ENCODE data around the gene NDUFS3. TPM values are rescaled to one million over a fixed set of nuclear protein-coding genes. Genes with fewer than 3 reads are reported as not detected.
"Not testable (repeated sequence)": the region's sequence is repeated elsewhere in the genome, so short reads cannot be mapped to it uniquely, and the experiment has no call there.

The NDUFS3 gene
- total RNA-seq: 61.5 and 71.2 TPM in 2 replicates

DNA sequence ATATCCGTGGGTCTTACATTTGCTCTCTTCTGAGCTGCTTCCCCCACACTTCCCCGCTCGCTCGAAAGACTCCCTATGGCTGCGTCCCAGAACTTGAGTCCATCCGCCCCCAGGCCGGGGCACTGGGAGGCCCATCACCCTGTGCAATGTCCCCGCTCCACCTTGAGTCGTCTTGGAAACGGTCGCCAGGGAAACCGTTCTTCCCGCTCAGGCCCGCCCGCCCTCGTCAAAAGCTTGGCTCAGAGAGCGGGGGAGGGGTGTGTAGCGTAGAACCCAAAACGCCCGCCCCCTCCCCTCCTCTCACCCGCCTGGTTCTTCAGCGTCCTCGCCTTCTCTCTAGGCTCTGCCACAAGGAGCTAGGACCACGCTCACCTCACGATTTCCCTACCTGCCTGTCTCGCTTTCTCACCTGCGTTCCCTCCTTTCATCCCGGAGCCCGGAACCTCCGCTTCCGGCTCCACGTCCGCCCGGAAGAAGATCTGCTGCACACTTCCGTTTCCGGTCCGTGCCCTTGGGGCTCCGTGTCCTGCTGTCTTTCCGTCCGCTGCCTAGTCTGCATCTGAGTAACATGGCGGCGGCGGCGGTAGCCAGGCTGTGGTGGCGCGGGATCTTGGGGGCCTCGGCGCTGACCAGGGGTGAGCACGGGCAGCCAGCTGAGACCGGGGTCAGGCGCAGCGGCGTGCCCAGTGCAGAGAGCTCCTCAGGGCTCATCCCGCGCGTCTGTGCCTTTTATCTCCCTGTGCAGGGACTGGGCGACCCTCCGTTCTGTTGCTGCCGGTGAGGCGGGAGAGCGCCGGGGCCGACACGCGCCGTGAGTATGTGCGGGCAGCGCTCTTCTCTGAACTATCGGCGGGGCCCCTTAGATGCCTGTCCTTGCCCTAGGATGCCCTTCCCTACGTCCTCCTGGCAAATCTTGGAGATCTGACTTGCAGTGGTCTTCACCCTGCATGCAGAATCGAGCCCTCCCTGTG lies at the start of gene NDUFS3, which contains the start of gene KBTBD4:
NDUFS3 (plus strand) TSS at position 551 of the 971 bp plus-strand sequence; CDS start at position 569, 18 bp downstream.
KBTBD4 (minus strand) TSS at position 447 of the 971 bp plus-strand sequence; CDS start at position 428, 19 bp downstream.
- DNase-seq (ENCODE audit: extremely low read depth, low read depth, low spot score): peak; percentile 41

DNA sequence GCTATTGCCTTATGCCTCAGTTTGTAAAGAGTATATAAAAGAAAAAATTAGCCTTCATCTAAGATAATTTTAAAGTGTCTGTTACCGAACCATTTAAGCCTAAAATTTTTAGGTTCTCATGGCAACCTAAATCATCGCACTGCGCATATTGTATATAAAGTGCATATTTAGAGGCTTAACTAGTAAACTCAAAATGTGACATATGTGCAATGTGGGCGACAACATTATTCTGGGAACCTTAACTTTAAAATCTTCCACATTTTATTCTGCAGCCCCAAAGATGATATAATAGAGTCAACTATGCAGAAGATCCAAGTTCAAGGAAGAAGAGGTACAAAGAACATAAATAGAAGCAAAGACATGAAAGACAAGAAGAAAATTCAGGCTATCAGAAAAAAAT lies 48.9 kb upstream of the NDUFS3 start:
- DNase-seq (ENCODE audit: extremely low read depth, low read depth, low spot score): no peak

DNA sequence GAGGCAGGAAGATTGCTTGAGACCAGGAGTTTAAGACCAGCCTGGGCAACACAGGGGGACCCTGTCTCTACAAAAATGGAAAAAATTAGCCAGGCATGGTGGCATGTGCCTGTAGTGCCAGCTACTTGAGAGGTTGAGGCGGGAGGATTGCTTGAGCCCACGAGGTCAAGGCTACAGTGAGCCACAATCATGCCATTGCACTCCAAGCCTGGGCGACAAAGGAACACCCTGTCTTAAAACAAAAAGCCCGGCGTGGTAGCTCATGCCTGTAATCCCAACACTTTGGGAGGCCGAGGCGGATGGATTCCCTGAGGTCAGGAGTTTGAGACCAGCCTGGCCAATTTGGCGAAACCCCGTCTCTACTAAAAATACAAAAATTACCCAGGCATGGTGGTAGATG lies 48.2 kb upstream of the NDUFS3 start:
- not testable (repeated sequence) for DNase-seq (ENCODE audit: extremely low read depth, low read depth, low spot score)

DNA sequence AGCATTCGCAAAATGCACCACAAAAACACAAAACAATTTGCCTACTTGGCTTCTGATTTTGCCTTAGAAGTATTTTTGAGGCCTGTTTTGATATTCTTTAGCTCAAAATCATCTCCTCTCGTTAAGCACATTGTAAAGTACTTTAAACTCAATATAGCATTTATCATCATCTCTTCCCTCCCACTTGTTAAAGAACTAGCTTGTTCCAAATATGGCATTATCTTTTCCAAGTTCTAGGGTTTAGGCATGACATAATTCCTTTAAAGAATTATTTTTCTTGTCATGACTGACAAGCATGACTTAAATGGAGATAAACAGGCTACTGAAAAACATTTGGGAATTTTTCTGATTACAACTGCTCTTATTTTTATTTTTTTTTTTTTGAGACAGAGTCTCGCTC lies 47.2 kb upstream of the NDUFS3 start:
- no peak for DNase-seq (ENCODE audit: extremely low read depth, low read depth, low spot score)

DNA sequence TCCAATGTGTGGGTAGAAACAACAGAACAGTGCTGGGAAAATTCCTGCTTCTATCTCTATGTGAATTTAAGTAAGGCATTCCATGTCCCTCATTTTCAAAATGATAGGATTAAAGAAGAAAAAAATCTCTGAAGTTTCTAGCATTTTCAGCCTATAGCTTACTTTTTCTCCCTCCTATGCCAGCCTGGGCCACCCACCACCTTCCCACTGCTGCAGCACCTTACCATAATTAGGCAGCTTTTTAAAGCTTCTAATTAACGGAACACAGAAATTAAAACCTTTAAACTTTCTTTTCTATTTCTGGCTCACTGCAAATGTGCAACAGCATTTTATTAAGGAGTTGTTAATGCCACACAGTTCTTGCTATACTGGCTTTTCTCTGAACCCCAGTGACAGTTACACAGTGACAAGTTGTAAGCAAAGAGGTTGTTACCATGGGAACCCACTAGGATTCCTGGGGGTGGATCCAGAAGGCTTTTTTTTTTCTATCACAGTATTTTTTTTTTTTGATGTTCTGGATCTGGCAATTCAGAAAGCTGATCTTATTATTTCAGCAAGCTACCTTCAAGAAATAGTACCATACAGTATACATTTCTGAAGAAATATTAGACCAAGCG lies 46.2 kb upstream of the NDUFS3 start:
- no peak for DNase-seq (ENCODE audit: extremely low read depth, low read depth, low spot score)

DNA sequence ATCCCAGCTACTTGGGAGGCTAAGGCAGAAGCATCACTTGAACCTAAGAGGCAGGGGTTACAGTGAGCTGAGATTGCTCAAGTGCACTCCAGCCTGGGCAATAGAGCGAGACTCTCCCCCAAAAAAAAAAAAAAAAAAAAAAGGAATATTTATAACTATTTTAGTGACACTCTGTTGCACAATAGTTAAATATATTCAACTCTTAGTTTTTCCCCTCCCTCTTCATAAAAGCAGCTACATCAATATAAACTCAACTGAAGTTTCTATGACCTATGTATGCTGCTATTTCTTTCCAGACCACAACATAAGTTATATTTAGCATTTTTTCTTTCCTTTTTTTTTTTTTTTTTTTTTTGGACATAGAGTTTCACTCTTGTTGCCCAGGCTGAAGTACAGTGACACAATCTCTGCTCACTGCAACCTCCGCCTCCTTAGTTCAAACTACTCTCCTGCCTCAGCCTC lies 45.2 kb upstream of the NDUFS3 start:
- no peak for DNase-seq (ENCODE audit: extremely low read depth, low read depth, low spot score)

DNA sequence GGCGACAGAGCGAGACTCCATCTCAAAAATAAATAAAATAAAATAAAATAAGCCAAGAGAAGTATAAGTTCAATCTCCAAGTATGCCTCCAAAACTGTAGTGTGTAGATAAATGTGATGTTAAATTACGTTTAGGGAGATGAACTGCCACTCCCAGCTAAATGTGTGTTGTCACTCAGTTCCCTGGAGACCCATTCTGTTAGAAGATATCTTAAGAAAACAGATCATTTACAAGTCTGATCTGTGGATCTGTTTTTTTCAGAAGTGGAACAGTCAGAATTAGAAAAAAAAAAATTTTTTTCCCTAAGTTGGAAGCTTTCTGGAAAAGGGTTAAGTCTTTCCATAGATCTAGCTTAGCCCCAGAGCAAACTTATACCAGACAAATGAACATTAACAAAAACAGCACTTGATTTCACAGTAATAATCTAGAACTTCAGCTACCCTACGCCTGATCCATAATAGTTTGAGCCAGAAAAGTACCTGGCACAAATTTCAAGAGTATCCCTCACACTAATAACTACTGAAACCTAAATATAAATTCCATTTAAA lies 44.1 kb upstream of the NDUFS3 start:
- no peak for DNase-seq (ENCODE audit: extremely low read depth, low read depth, low spot score)

DNA sequence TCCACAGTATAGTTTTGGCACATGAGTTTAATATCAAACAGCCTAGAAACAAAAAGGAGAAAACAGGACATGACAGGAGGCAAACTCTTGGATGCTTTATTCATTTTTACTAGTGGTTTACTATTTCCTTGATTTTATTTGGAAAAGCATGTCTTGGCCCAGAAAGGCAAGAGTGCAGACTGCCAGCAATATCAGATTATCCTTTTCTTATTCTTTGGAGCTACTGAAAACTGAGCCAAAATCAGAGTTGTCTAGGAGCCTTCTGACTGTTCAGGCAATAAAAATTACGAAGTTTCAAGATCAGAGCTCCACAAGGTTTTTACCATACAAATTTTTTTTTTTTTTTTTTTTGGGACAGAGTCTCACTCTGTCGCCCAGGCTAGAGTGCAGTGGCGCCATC lies 42.0 kb upstream of the NDUFS3 start:
- no peak for DNase-seq (ENCODE audit: extremely low read depth, low read depth, low spot score)

DNA sequence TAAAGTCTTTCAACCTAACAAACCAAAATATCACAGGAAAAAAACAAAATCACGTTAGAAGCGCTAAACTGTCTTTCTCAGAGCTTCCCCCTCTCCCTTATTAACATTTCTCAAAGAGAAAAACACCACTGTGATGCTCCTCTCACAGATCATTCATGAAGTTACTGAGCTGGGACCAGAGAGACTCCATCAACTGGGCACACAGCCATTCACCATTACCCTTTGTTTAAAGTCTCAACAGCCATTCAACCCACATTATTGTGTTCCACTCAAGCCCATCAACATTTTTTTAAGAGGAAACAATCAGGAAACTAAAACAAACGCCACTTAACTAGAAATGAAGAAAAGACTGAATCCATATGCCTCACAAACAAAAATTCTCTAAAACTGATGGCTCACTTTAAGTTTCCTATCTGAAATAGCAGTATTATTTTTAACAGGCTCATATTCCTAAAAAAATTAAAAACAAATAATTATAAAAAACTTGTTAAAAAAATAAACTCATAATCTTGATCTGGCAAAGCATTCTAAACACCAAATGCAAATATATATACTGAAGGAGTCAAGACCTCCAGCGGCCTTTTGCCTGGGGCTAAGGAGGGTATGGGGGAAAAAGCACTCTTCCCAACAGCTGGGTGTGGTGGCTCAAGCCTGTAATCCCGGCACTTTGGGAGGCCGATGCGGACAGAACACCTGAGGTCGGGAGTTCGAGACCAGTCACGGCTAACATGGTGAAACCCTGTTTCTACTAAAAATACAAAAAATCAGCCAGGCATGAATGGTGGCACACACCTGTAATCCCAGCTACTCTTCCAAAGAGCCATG lies 39.9 kb upstream of the NDUFS3 start:
- no peak for DNase-seq (ENCODE audit: extremely low read depth, low read depth, low spot score)

DNA sequence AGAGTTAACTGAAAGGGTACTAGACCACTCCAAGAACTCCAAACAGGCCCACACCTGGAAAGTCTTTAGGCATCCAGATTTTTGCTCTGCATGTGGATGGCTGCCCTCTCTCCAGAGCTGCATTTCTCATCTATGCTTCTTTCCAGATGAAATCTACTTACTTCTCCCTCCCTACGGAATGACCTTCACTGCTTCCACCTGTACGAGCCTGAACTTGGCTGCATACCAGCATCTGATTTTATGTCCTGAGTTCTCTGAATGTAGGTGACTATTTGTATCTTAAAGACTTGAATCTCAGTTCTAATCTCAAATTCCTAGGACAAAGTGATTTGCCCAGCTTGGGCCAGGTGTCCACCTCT lies 39.2 kb upstream of the NDUFS3 start:
- DNase-seq (ENCODE audit: extremely low read depth, low read depth, low spot score): no peak

DNA sequence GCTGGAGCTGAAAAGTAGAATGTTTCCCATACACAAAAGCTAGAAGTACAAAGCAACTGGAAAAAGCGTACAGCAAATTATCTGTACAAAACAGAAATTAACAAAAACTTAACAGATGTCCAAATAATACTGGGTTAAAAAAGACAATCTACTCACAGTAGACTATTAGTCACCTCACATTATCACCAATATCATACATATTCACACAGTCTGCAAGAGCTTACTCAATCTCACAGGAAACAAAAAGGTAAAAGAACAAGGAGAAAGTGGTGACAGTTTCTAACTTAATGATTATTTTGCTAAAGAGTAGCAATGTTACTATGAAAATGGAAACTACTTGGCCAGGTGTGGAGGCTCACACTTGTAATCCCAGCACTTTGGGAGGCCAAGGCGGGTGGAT lies 37.8 kb upstream of the NDUFS3 start:
- DNase-seq (ENCODE audit: extremely low read depth, low read depth, low spot score): no peak

DNA sequence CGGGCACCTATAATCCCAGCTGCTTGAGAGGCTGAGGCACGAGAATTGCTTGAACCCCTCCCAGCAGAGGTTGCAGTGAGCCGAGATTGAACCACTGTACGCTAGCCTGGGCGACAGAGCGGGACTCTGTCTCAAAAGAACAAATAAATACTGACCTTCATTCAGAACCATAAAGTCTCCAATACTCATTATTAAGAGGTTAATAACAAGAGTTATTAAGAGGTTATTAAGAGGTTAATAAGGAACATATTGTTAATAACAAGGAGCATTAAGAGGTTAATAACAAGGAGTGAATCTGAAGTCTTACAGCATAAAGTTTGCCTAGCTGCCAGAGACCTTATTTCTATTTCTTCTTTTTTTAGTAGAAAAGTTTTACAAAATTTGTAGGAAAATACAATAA lies 33.6 kb upstream of the NDUFS3 start:
- no peak for DNase-seq (ENCODE audit: extremely low read depth, low read depth, low spot score)

DNA sequence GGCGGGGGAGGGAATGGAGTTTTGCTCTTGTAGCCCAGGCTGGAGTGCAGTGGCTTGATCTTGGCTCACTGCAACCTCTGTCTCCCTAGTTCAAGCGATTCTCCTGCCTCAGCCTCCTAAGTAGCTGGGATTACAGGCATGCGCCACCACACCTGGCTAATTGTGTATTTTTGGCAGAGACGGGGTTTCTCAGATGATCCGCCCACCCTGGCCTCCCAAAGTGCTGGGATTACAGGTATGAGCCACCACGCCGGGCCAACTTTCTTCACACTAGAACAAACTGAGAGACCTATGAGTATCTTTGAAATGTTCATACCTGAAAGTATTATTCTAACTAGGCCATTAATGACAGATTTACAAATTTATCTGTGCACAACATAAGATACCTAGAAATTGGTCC lies 32.6 kb upstream of the NDUFS3 start:
- DNase-seq (ENCODE audit: extremely low read depth, low read depth, low spot score): not testable (repeated sequence)

DNA sequence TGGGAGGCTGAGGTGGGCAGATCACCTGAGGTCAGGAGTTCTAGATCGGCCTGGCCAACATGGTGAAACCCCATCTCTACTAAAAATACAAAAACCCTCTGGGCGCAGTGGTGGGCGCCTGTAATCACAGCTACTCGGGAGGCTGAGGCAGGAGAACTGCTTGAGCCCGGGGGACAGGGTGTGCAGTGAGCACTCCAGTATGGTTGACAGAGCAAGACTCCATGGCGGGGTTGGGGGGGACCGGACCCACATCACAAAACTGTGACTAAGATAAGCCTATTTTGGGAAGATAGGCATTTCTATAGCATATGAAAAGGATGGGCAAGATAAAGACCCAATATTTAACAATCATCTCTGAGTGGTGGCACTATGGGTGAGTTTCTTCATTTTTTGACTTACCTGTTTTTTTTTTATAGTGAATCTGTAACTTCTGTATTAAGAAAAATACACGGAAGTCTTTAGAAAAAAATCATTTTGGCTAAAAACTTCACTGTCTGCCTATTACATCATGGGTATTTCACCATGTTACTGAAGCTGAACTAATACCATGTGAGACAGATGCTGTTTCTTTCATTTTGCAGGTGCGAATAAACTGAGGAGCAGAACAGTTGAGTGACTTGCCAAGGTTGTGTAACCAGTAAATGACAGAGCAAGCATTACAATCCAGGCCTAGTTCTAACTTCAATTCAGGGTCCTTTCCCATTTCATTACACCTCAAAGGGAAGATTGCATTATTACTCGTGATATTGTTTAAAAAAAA lies 28.4 kb upstream of the NDUFS3 start:
- DNase-seq (ENCODE audit: extremely low read depth, low read depth, low spot score): no peak

DNA sequence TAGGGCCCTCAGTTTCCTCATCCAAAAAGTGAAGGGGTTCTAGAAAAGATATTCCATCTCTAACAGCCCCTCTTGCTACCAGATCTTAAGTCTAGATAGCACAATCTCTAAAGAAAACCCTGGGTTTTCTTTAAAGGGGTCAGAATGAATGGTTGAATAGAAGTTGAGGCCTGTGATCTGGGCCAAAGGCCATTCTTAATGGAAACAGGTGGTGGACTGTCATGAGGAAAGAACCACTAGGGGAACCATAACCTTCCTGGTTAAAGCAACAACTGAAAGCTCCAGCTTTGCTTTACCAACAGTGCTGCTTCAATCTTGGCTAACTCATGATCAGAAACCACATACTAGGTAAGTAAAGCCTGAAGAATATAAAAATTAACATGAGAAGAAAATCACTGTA lies 27.8 kb upstream of the NDUFS3 start:
- no peak for DNase-seq (ENCODE audit: extremely low read depth, low read depth, low spot score)

DNA sequence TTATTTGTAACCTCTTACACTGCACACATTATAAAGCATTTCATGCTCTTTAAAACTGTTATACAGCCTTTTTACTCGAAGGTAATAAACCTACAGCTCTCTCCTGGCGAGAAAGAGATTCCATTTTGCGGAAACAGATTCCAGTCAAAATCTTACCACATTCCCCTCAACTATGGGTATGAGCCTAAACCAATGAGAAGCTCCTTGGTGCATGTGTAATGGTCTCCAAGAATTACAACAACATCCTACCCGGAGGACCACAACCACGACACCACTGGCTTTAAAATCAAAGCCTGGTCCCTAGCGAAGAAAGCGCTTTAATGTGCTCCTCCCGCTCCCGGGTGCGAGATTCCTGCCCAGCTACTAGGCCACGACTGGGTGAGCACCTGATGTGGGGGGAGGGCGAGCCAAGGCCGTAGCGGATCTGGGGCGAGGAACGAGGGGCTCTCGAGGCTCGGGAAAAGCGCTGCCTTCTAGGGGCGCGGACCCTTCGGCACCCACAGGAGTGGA lies 26.8 kb upstream of the NDUFS3 start:
- DNase-seq (ENCODE audit: extremely low read depth, low read depth, low spot score): no peak

DNA sequence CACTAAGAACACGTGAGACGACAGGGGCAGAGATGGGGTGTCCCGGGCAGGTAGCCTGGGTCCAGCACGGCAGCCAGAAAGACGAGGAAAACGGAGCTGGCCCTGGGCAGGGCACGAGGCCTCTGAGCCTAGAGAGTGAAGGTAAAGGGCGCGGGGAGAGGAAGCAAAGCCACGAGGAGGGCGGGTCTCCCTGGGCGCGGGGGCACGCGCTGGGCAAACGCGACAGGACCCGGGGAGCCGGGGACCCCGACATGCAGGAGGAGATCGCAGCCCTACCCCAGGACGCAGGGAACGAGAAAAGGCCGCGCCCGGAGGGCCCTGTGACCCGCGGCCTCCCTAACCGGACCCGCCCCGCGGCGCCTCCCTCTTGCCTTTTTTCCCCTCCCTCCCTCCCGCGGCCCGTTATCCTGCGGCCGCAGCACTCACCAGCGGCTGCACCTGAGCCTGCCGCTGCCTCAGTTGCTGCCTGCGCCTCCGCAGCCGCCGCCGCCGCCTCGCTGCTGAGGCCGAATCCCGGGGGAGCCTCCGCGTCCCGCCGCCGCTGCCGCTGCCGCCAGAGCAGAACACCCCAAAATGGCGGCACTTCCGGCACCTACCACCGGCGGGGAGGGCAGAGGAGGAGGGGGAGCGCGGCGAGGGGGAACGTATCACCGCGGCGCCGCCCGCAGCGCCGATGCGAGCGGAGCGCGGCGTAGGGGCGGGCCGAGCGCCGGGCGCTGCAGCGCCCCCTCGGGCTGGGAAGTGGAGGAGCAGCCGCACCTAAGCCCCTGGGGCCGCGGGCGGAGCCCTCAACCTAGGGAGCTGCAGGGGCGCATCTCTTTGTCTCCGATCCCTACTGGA lies 26.1 kb upstream of the NDUFS3 start, which contains the start of gene CELF1:
CELF1 (minus strand) TSS at position 567 of the 840 bp plus-strand sequence. CDS start 53,609 bp downstream, outside the sequence.
- no peak for DNase-seq (ENCODE audit: extremely low read depth, low read depth, low spot score)

DNA sequence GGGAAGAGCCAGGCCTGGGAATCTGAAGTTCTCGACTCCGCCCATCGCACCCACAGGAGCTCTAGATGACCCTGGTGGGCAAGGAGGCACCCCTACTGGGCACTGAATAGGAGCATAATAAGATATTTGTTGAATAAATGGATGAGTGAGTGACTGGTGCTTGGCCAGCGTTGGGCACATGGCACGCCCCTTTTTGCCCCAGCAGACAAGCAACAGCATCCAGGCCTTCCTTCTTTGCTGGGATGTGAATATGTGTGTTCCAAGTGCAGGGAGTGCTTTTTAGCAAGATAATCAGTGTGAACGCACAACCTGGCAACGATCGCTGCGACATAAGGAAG lies 25.5 kb upstream of the NDUFS3 start:
- DNase-seq (ENCODE audit: extremely low read depth, low read depth, low spot score): no peak

DNA sequence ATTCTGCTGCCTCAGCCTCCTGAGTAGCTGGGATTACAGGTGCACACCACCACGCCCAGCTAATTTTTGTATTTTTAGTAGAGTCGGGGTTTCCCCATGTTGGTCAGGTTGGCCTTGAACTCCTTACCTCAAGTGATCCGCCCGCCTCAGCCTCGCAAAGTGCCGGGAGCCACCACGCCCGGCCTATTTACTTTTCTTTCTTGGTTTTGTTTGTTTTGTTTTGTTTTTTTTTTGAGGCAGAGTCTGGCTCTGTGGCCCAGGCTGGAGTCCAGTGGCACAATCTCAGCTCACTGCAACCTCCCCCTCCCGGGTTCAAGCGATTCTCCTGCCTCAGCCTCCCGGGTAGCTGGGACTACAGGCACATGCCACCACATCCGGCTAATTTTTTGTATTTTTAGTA lies 21.9 kb upstream of the NDUFS3 start:
- DNase-seq (ENCODE audit: extremely low read depth, low read depth, low spot score): not testable (repeated sequence)
